Muscle of back (tissue), 11 donors: Measurements from ENCODE around the gene POLR2C. TPM values are rescaled to one million over a fixed set of nuclear protein-coding genes. Genes with fewer than 3 reads are reported as not detected.
"Not testable (repeated sequence)": the region's sequence is repeated elsewhere in the genome, so short reads cannot be mapped to it uniquely, and the experiment has no call there.

Source experiments
- DNase-seq, 3 donors: peaks; one replicate each; pipeline versions ENCODE4 v3.0.0 to v3.0.0-alpha.2; 2013
- polyA plus RNA-seq, 10 donors: library from polyadenylated mRNA; unstranded; fragments of 120-200 nt; gene quantifications; one replicate each; pipeline ENCODE4 v1.2.1, GENCODE V29; 2013; ENCODE audit not compliant: insufficient read length in 10 of 10

The POLR2C gene
- polyA plus RNA-seq, 10 donors = 41.6 to 53.7 (median 47.0) TPM

DNA sequence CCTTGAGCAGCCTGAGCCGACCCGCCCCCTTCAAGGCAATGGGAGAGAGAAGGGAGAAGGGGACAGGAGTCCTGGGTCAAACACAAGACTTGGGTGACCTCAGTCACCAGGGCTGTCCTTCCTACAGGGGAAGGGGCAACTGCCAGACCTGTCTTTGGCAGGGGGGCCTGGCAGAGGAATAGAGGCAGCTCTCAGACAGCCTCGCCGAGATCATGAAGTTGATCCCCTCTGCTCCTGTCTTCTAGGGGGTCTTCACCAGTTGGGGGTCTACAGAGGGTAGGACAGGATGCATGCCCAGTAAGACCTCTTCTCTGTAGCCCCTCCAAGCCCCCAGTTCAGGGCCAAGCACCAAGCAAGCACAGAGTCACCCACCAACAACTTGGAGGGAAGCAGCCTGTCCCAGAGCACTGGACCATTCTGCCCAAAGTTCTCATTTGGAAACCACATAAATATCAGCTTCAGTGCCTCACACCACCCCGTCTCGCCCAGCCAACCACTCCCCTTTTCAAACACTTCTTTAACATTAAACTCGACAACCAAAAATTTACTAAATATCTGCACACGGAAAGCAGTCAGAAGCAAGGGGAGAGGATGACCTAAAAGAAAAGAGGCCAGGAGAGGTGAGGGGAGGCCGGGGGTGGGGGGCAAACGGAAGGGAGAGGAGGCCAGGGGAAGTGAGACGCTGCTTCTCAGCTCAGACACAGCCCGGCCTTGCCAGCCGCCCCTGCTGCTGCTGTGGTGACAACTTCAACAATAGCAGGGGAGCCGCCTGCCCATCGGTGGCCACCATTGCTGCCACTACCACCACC is 16.1 kb downstream of the POLR2C start:
- no peak for DNase-seq

- peak; percentile 52 to 84 (median 67) for DNase-seq
Observed at GRCh38 chr16:57479205-57479975, 16.9 kb downstream of the POLR2C start.

GRCh38 chr16:57479976-57480753 is 17.7 kb downstream of the POLR2C start:
- no peak for DNase-seq

GRCh38 chr16:57480754-57481230 is 18.3 kb downstream of the POLR2C start:
- no peak for DNase-seq

- no peak for DNase-seq
Observed at GRCh38 chr16:57481421-57481820, 18.9 kb downstream of the POLR2C start.

GRCh38 chr16:57482845-57483545 is 20.5 kb downstream of the POLR2C start:
- no peak for DNase-seq

DNA sequence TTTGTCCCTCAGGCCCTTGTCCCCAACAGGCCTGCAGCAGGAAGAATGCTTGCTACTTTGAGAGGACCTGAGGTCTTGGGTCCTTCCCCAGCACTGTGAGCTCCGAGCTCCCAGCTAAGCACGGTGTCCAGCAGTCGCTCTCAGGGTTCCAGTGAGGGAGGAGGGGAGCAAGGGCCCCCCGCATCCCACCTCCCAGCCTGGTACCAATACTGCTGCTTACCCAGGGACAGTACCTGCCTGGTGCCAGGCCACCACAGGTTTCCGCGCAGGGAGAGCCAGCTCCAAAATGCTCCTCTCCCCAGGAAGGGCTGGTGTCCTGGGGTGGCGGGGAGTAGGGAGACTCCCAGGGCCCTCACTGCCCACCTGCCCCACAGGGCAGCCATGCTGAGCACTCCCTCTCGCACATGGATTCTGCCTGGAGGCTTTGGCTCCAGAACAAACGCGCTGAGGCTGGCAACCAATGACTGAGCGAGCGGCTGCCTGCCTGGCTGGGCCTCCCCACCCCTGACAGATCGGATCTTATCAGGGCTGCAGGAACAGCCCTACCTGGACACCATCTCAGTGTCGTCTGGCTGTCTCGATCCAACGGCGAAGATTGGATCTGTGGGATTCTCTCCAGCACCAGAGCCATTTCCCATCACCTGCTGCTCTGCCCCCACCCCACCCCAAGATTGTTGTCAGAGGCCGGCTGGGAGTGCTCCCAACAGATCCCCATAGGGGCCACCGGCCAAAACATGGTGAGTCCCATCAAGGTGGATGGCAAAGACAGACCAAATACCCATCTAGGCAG is 21.4 kb downstream of the POLR2C start:
- DNase-seq = no peak

DNA sequence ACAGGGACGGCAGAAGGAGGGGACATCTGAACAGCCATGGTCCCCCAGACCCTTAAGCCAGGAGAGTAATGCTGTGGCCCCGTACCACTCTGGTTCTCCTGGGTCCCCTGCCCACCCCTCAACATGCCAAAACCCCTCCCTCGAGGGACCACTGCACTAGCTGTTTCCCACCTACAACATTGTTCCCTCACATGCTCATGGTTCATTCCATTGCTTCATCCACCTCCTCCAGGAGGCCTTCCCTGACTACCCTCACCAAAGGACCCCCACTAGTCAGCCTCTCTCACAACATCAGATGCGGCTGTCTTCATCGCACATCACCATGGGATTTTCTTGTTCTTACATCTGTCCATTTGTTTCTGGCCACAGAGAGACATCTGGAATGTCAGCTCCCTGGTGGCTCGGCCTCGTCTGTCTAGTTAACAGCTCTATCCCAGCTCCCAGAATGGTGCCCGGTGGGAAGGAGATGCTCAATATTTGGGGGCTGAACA is 22.1 kb downstream of the POLR2C start:
- no peak for DNase-seq

DNA sequence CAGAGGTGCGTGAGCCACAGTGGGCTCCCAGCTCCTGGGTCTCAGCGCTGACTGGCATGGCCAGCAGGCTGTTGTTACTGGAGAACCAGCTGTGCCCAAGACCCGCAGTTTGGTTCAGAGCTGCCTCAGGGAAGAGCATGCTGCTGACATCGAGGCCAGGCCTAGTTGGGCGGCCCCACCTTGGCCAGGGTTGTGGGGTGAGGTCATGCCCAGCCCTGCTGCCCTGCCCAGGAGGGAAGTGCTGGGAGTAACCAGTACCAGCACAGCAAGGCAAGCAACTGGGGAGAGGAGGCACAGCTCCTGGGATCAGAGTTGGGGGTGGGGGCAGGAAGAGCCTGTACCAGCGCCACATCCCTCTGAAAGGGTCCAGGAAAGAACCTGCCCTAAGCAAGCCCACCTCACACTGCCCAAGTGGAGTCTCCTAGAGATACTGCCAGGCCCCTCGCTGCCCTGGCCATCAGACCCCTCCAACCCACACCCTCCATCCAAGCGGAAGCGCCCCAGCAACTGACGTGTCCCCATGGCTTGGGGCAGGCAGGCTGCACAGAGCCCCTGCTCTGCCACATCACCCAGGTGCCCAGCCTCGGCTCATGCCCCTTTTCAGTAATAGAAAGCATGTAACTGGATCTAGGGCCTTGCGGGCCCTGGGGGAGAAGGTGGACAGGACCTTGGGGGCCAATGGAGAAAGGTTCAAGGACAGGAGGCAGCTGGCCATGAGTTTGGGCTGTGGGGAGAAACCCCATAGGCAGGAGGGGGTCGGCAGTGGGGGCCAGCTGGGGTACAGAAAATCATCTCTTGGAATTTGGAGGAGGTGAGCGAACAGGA is 22.8 kb downstream of the POLR2C start:
- DNase-seq = no peak

DNA sequence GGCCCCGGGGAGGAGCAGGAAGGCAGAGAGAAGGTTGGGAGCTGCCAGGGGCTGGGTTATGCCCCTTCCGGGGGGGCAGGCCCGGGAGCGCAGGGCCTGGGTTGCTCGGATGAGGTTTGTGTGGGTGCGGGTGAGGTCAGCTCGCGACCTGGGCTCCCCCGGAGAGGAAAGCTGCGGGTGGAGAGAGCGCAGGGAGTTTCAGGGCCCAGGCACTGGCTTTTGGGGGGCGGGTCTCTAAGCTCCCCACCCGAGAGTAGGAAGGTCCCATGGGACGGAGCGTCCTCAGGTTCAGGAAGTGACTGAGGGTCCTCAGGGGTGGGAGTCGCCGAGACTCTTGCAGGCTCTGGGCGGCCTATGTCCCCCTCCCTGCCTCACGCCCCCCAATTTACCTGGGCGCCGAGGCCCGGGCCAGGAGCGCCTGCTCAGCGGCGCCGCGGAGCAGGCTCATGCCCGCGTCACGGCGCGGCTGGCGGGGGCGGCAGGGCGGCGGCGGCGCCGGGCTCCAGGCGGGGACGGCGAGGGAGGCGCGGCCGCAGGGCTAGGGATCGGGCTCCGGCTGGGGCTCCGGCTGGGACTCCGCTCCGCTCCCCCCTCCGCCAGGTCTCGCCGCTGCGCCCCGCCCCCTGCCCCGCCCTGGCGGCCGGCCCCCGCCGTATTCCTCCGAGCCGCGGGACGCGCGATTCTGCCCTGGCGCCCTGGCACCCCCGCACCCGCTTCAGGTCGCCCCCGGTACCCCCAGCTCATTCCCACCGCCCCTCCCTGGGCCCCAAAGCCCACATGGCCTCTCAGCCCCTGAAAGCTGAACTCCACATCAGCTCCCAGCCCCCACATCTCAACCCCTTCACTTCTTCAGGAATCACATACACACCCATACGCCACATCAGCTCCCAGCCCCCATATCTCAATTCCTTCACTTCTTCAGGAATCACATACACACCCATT is 23.7 kb downstream of the POLR2C start, which contains the start of gene DOK4:
TSS of gene DOK4 (minus strand) at position 578 of the 942 bp plus-strand sequence. CDS start 6,986 bp downstream, outside the sequence.
- peak; percentile 58 to 83 (median 71) for DNase-seq

DNA sequence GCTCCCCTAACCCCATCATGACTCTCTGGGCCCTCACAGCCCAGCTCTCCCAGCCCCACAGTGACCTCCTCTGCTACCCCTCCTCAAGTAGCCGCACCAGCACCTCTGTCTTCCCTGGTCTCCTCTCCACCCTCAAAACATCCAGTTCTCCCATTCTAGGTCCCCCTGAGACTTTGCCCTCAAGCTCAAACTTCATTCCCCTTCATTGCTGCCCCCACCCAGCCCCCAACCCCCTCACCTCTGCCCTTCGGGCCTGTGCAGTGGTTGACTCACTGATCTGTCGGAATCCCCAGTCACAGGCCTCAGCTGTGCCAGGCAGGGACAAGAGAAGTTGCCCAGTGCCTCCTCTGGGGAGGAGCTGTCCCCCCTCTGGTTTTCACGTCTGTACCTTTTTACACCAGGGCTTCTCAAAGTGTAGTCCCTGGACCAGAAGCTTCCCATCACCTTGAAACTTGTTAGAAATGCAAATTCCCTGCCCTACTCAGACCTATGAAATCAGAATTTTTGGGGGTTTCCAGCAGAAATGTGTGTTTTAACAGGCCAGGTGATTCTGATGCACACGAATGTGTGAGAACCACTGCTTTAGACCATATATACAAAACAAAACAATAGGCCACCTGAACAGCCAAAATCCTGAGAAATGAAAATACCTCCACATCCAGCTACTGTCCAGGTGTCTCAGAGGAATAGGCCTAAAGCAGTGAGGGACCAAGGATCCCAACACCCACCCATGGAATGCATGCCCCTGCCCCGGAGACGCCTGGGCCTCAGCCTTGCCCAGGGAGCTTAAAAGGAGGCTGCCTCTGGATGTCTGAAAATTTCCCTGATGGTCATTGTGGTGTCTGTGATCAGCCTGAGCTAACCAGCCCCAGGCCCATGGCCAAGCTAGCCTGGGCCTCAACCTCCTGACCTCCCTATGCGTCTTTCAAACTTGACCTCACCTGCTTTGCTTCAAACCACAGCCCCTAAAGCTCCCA is 24.7 kb downstream of the POLR2C start:
- DNase-seq = no peak

DNA sequence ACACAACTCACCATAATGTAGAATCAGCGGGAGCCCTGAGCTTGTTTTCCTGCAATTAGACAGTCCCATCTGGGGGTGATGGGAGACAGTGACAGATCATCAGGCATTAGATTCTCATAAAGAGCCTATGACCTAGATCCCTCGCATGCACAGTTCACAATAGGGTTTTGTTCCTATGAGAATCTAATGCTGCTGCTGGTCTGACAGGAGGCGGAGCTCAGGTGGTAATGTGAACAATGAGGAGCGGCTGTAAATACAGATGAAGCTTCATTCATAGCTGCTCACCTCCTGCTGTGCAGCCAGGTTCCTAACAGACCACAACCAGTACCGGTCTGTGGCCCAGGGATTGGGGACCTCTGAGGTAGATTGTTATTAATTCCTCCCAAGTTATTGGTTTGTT is 26.8 kb downstream of the POLR2C start:
- DNase-seq = no peak

- no peak for DNase-seq
Observed at GRCh38 chr16:57493767-57494166, 31.3 kb downstream of the POLR2C start.

DNA sequence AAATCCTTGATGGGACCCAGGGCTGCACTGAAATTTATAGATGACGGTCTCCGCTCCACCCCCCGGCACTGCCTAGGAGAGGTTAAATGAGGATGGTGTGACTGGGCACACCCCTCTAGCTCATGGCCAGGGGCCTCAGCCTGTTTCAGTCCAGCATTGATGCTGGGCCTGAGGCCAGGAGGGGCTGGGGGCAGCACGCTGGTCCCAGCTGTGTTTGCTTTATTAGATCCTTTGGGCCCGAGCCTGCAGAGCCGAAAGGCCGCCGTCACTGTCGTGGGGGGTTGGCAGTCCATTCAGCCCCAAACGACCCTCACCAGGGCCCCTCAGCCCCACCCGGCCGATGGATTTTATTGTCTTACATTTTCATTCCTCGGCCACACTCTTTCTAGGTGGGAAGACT is 34.6 kb downstream of the POLR2C start:
- no peak for DNase-seq

DNA sequence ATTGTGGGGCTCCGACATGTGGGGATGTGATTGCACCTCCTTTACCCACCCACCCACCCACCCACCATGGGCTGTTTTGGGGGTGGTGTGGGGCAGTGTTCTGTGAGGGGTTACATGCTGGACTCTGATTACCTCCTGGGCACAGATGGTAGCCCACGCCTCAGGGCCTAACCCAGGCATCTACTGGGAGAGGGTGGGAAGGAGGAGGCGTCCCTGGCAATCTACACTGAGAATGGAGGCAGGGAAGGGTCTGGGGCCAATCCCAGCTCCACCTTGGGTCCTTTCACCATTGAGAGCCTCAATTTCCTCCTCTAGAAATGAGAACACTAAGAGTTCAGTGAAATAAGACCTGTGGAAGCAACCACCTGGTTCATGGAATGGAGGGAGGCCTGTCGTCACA is 35.6 kb downstream of the POLR2C start:
- no peak for DNase-seq

GRCh38 chr16:57499941-57500340 is 37.5 kb downstream of the POLR2C start:
- DNase-seq = not testable (repeated sequence)

GRCh38 chr16:57500578-57501111 is 38.2 kb downstream of the POLR2C start:
- no peak for DNase-seq
